SK-N-SH (cell line): ENCODE measurements around the gene UST. TPM values are rescaled to one million over a fixed set of nuclear protein-coding genes. Genes with fewer than 3 reads are reported as not detected.

Source experiments
- CTCF ChIA-PET: fragments of 300-600, 350-600 bp; formaldehyde crosslinking; extraction: SDS; loops from one replicate; lab custom pipeline; 2021; lab: Yijun Ruan, JAX
- POLR2A ChIA-PET: fragments of 350-600 bp; sonication (Branson Sonifier 250); formaldehyde crosslinking; extraction: SDS; loops from one replicate; lab custom pipeline; 2020; ENCODE audit warnings: antibody characterized with exemption, inconsistent platforms; lab: Yijun Ruan, JAX
- DNase-seq: peaks from one replicate; pipeline ENCODE4 v3.0.0; 2012
- H2AFZ ChIP-seq: fragments of 200-600 bp; sonication (generic); 2 replicates; pipeline ENCODE4 v1.8.1; 2016; ENCODE audit warnings: antibody characterized with exemption, mild to moderate bottlenecking, low read depth
- H3F3A ChIP-seq: fragments of 200-600 bp; sonication (generic); replicated peaks from 2 replicates; pipeline ENCODE3; 2016; ENCODE audit warnings: antibody characterized with exemption, mild to moderate bottlenecking; ENCODE audit not compliant: insufficient read depth
- H3K27ac ChIP-seq, 2 experiments: fragments of 200-500 bp in 1 of 2; fragments of 200-600 bp in 1 of 2; sonication (Bioruptor generic) in 1 of 2; sonication (generic), shearing (Covaris generic) in 1 of 2; 2 replicates each; pipeline versions ENCODE4 v1.5.1 to v1.6.1; 2014 to 2016; ENCODE audit warnings: low read depth in 2 of 2, inconsistent platforms in 1 of 2, low read length in 1 of 2, mild to moderate bottlenecking in 1 of 2, mixed read lengths in 1 of 2
- H3K27me3 ChIP-seq: fragments of 200-600 bp; sonication (generic), shearing (Covaris generic); 2 replicates; pipeline ENCODE4 v1.6.1; 2016; ENCODE audit warnings: mixed run types; ENCODE audit not compliant: insufficient read depth
- H3K36me3 ChIP-seq, 2 experiments: fragments of 200-500 bp in 1 of 2; fragments of 200-600 bp in 1 of 2; sonication (Bioruptor generic) in 1 of 2; sonication (generic) in 1 of 2; replicated peaks in 1 of 2; 2 replicates each; pipeline versions ENCODE3 to v1.5.1; 2014 to 2016; ENCODE audit warnings: low read length in 1 of 2, mild to moderate bottlenecking in 1 of 2; ENCODE audit not compliant: insufficient read depth in 2 of 2, control insufficient read depth in 1 of 2
- H3K4me1 ChIP-seq, 2 experiments: fragments of 200-500 bp in 1 of 2; fragments of 200-600 bp in 1 of 2; sonication (Bioruptor generic) in 1 of 2; sonication (generic), shearing (Covaris generic) in 1 of 2; 2 replicates each; pipeline versions ENCODE4 v1.5.1 to v1.6.1; 2014 to 2016; ENCODE audit warnings: low read depth in 1 of 2, low read length in 1 of 2, mixed run types in 1 of 2; ENCODE audit not compliant: insufficient read depth in 2 of 2, control insufficient read depth in 1 of 2
- H3K4me2 ChIP-seq: fragments of 200-600 bp; sonication (generic), shearing (Covaris generic); 2 replicates; pipeline ENCODE4 v1.6.1; 2017; ENCODE audit warnings: mixed run types
- H3K4me3 ChIP-seq, 2 experiments: fragments of 200-500 bp in 1 of 2; fragments of 200-600 bp in 1 of 2; sonication (Bioruptor generic) in 1 of 2; sonication (generic), shearing (Covaris generic) in 1 of 2; 2 replicates each; pipeline versions ENCODE4 v1.5.1 to v1.8.1; 2014 to 2016; ENCODE audit warnings: low read depth in 2 of 2, inconsistent platforms in 1 of 2, low read length in 1 of 2, mild to moderate bottlenecking in 1 of 2, mixed read lengths in 1 of 2, moderate library complexity in 1 of 2
- H3K79me2 ChIP-seq: fragments of 200-600 bp; sonication (generic); 2 replicates; pipeline ENCODE4 v1.8.1; 2017; ENCODE audit warnings: mild to moderate bottlenecking; ENCODE audit not compliant: insufficient read depth
- H3K9ac ChIP-seq: fragments of 200-600 bp; sonication (generic); 2 replicates; pipeline ENCODE4 v1.6.1; 2017; ENCODE audit warnings: mixed run types
- H3K9me2 ChIP-seq: fragments of 200-600 bp; sonication (generic); 2 replicates; pipeline ENCODE4 v1.6.1; 2017; ENCODE audit warnings: mixed run types
- H3K9me3 ChIP-seq: fragments of 200-600 bp; sonication (generic); 2 replicates; pipeline ENCODE4 v1.6.1; 2017; ENCODE audit warnings: mixed run types, mild to moderate bottlenecking, moderate library complexity
- H4K20me1 ChIP-seq: fragments of 200-600 bp; sonication (generic); 2 replicates; pipeline ENCODE4 v1.6.1; 2017; ENCODE audit warnings: mild to moderate bottlenecking, mixed run types; ENCODE audit not compliant: insufficient read depth
- EZH2phosphoT487 ChIP-seq: fragments of 200-600 bp; sonication (generic); IDR thresholded peaks from 2 replicates; pipeline ENCODE4 v1.6.1; 2017; ENCODE audit warnings: low read depth, mixed run types, mild to moderate bottlenecking, antibody characterized with exemption, moderate library complexity, borderline replicate concordance
- FOSL2 ChIP-seq: IDR thresholded peaks from 2 replicates; pipeline ENCODE4 v1.4.0; 2012; ENCODE audit warnings: low read depth, mild to moderate bottlenecking, moderate library complexity, borderline replicate concordance
- FOXM1 ChIP-seq: IDR thresholded peaks from 2 replicates; pipeline ENCODE4 v1.4.0; 2012; ENCODE audit warnings: low read depth, mild to moderate bottlenecking
- GABPA ChIP-seq: IDR thresholded peaks from 2 replicates; pipeline ENCODE4 v1.4.0; 2012; ENCODE audit warnings: low read depth, mild to moderate bottlenecking
- JUND ChIP-seq: IDR thresholded peaks from 2 replicates; pipeline ENCODE4 v1.4.0; 2012
- MEF2A ChIP-seq: IDR thresholded peaks from 2 replicates; pipeline ENCODE4 v1.4.0; 2012; ENCODE audit warnings: low read depth, borderline replicate concordance
- MXI1 ChIP-seq: IDR thresholded peaks from 2 replicates; pipeline ENCODE4 v1.6.1; 2012; ENCODE audit warnings: mild to moderate bottlenecking, low read depth, low read length, improper control_type of control experiment
- NFIC ChIP-seq: IDR thresholded peaks from 2 replicates; pipeline ENCODE4 v1.4.0; 2012; ENCODE audit warnings: borderline replicate concordance
- NRF1 ChIP-seq: IDR thresholded peaks from 2 replicates; pipeline ENCODE4 v1.6.1; 2012; ENCODE audit warnings: low read depth, mild to moderate bottlenecking, low read length
- PBX3 ChIP-seq: IDR thresholded peaks from 2 replicates; pipeline ENCODE4; 2012
- POLR2AphosphoS5 ChIP-seq: IDR thresholded peaks from 2 replicates; pipeline ENCODE4 v1.6.1; 2012; ENCODE audit warnings: low read depth, low read length
- RCOR1 ChIP-seq: fragments of 150-350 bp; IDR thresholded peaks from 2 replicates; pipeline ENCODE4 v1.6.1; 2017; ENCODE audit warnings: antibody characterized with exemption, low read length
- RXRA ChIP-seq: IDR thresholded peaks from 2 replicates; pipeline ENCODE4 v1.4.0; 2012; ENCODE audit warnings: low read depth, mild to moderate bottlenecking, borderline replicate concordance
- SIN3A ChIP-seq: IDR thresholded peaks from 2 replicates; pipeline ENCODE4 v1.6.1; 2012; ENCODE audit warnings: low read depth, mild to moderate bottlenecking, low read length, moderate library complexity, borderline replicate concordance
- TCF12 ChIP-seq: IDR thresholded peaks from 2 replicates; pipeline ENCODE4 v1.4.0; 2012
- WGBS: methylation state at CpG from one replicate; pipeline ENCODE4 v1.1.6; 2017; ENCODE audit warnings: low lambda C conversion rate; 5-methylcytosine and 5-hydroxymethylcytosine counted together
- polyA plus RNA-seq, 3 experiments: library from polyadenylated mRNA; depleted of rRNA; stranded (reverse); fragments of >200 nt; gene quantifications; 2 replicates each; pipeline ENCODE4 v1.2.3, GENCODE V29; 2012

Gene UST
- polyA plus RNA-seq, 1 of the 3 experiments (the other 2 are of a cell fraction): 1.7 TPM

DNA sequence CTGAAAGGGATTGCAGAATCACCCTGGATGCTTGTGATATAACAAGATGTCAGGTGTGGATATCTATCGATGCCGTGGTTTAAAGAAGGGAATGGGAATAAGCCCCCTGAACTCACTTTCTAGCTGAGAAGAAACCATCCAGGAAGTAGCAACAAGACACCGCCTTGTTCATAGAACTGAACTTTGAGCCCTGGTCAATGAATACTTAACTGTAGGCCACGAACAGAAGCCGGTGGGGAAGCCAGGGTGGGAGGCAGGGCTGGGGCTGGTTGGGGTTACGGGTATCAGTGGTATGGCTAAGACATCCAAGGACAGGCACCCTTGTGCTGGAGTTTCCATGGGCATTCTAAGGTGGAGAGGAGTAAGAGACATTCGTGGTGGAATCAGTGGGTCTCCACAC lies 61.0 kb downstream of the UST start:
- no peak overlapping the region for H3K27ac ChIP-seq
- H3F3A ChIP-seq: no peaks in the 10 kb centered on the region
- no peaks in the 10 kb centered on the region for H3K9me2 ChIP-seq
- no peaks in the 10 kb centered on the region for H3K4me1 ChIP-seq
- ChIA-PET CTCF (no interaction called here), POLR2A (no interaction called here)
- no peaks in the 10 kb centered on the region for H3K36me3 ChIP-seq
- no peaks in the 10 kb centered on the region for H3K9me3 ChIP-seq
- H3K9ac ChIP-seq: no peak overlapping the region
- H3K79me2 ChIP-seq: no peaks in the 10 kb centered on the region
- 23% methylated on average over 5 of the region's 7 CpGs for WGBS
- DNase-seq: no peak
- no peak overlapping the region for H3K4me2 ChIP-seq
- no peaks in the 10 kb centered on the region for H4K20me1 ChIP-seq
- no peak overlapping the region for H3K4me3 ChIP-seq
- H3K27me3 ChIP-seq: no peaks in the 10 kb centered on the region; the same call in 1 of the 2 replicates
- no peak for TF ChIP-seq RCOR1
- no peak for TF ChIP-seq POLR2AphosphoS5
- no peak for TF ChIP-seq PBX3
- TF ChIP-seq GABPA: no peak
- no peak for TF ChIP-seq JUND
- no peak for TF ChIP-seq FOXM1
- TF ChIP-seq TCF12: no peak
- TF ChIP-seq RXRA: no peak
- no peak for TF ChIP-seq MXI1
- no peak for TF ChIP-seq SIN3A
- no peak for TF ChIP-seq NRF1
- TF ChIP-seq NFIC: no peak
- no peak overlapping the region for H2AFZ ChIP-seq

- TF ChIP-seq FOSL2 (no peak), NFIC (no peak), EZH2phosphoT487 (no peak), MEF2A (no peak)
- Histone ChIP-seq H3K79me2 (no peaks in the 10 kb centered on the region), H3K4me1 (no peaks in the 10 kb centered on the region), H4K20me1 (no peaks in the 10 kb centered on the region), H3K27me3 (no peaks in the 10 kb centered on the region; the same call in 1 of the 2 replicates), H3K9me3 (no peaks in the 10 kb centered on the region), H3K9me2 (no peaks in the 10 kb centered on the region), H3K4me2 (no peak overlapping the region), H3K27ac (no peak overlapping the region), H2AFZ (no peak overlapping the region), H3F3A (no peaks in the 10 kb centered on the region), H3K9ac (no peak overlapping the region), H3K4me3 (no peak overlapping the region), H3K36me3 (no peaks in the 10 kb centered on the region)
- CTCF ChIA-PET: no interaction called here
- no peak for DNase-seq
- POLR2A ChIA-PET: no interaction called here
- 3% methylated on average over 5 of the region's 5 CpGs for WGBS
Observed at GRCh38 chr6:148808786-148809304, 62.0 kb downstream of the UST start.
